ENCODE data around the gene MAP4K3. TPM values are rescaled to one million over a fixed set of nuclear protein-coding genes. Genes with fewer than 3 reads are reported as not detected.
A peak's percentile ranks its signal among the peaks of the same experiment; 100 is the strongest.

MAP4K3 gene
- total RNA-seq, 4 donors from 2014 or later = 49.4 to 89.0 (median 79.2) TPM

DNA sequence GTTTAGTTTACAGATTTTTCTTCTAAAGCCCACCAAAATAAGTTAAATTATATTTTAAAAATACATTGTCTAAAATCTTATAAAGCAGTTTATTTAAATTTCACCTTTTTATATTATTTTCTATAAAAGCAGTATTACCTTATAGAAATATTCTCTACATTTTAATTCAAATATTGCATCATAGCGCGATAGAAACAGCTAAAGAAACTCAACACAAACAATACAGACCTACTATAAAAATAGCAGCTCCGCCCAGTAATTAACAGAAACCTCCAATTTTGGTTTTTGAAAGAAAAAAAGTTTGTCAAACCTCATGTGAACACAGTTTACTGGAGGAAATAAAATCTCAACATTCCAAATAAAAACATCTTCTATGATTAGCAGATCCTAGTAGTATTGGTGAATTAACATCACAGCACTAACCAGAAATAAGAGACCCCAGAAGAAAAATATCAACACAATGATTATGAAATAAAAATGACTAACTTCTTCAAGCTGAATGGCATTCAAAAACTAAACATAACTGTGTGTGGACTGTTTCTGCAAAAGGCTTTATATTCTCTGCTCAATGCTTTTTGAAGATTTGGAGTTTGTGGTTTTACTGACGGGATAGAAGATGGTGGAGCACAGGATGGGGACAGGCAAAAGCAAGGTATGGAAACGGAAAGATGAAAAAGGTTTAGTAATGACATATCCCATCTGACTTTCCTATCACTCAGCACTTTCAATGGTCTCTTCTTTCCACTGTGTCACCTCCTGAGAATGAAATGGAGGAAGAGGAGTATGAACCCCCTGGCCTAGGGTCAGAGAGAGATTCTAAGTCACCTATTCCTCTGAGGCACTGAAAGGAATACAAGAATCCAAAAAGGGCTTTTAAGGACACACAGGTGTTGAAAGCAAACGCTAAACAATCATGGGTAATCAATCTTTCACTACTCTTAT, 17.5 kb downstream of the MAP4K3 start:
- Histone ChIP-seq H3K4me1 (peaks cover 0 to 82% (median 3%) of the 10 kb centered on the region in 3 donors), H3K4me3 (no peak overlapping the region), H3K27me3 (no peaks in the 10 kb centered on the region), H3K9me3 (no peaks in the 10 kb centered on the region), H3K36me3 (no peaks in the 10 kb centered on the region), H3K27ac (no peak overlapping the region)
- no peak for ATAC-seq
- TF ChIP-seq POLR2A (IDR thresholded peaks at IDR 0.05) (no peak), EP300 (IDR thresholded peaks at IDR 0.05) (no peak), POLR2AphosphoS5 (IDR thresholded peaks at IDR 0.05) (no peak)
- TF ChIP-seq, protein P1, sequence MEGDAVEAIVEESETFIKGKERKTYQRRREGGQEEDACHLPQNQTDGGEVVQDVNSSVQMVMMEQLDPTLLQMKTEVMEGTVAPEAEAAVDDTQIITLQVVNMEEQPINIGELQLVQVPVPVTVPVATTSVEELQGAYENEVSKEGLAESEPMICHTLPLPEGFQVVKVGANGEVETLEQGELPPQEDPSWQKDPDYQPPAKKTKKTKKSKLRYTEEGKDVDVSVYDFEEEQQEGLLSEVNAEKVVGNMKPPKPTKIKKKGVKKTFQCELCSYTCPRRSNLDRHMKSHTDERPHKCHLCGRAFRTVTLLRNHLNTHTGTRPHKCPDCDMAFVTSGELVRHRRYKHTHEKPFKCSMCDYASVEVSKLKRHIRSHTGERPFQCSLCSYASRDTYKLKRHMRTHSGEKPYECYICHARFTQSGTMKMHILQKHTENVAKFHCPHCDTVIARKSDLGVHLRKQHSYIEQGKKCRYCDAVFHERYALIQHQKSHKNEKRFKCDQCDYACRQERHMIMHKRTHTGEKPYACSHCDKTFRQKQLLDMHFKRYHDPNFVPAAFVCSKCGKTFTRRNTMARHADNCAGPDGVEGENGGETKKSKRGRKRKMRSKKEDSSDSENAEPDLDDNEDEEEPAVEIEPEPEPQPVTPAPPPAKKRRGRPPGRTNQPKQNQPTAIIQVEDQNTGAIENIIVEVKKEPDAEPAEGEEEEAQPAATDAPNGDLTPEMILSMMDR (IDR thresholded peaks at IDR 0.05) = no peak
- 87 to 89% methylated on average over 4 to 6 of the region's 6 CpGs for WGBS, 2 donors (ENCODE audit: low coverage in 1 of 2)

GRCh38 chr2:39418491-39418890, 18.6 kb downstream of the MAP4K3 start:
- H3K27ac ChIP-seq = no peak overlapping the region
- no peaks in the 10 kb centered on the region for H3K9me3 ChIP-seq
- H3K27me3 ChIP-seq = no peaks in the 10 kb centered on the region
- WGBS, 2 donors (ENCODE audit: low coverage in 1 of 2) = 80 to 88% methylated on average over 4 to 5 of the region's 5 CpGs
- H3K36me3 ChIP-seq = no peaks in the 10 kb centered on the region
- H3K4me1 ChIP-seq = peaks cover 3 to 86% (median 3%) of the 10 kb centered on the region in 3 donors
- no peak for ATAC-seq
- no peak overlapping the region for H3K4me3 ChIP-seq
- TF ChIP-seq POLR2AphosphoS5 (IDR thresholded peaks at IDR 0.05) (no peak), POLR2A (IDR thresholded peaks at IDR 0.05) (no peak), EP300 (IDR thresholded peaks at IDR 0.05) (no peak)
- TF ChIP-seq, protein P1 (IDR thresholded peaks at IDR 0.05) = no peak

- Histone ChIP-seq H3K27ac (no peak overlapping the region), H3K4me3 (no peak overlapping the region), H3K36me3 (no peaks in the 10 kb centered on the region), H3K27me3 (no peaks in the 10 kb centered on the region), H3K4me1 (peaks cover 5 to 93% (median 7%) of the 10 kb centered on the region in 3 donors), H3K9me3 (no peaks in the 10 kb centered on the region)
- no peak for ATAC-seq
- 30 to 50% methylated on average over 2 of the region's 2 CpGs for WGBS, 2 donors (ENCODE audit: low coverage in 1 of 2)
- TF ChIP-seq EP300 (IDR thresholded peaks at IDR 0.05) = no peak
These were observed 20.9 kb downstream of the MAP4K3 start for GRCh38 chr2:39416140-39416539.

- Histone ChIP-seq H3K9me3 (no peaks in the 10 kb centered on the region), H3K36me3 (no peaks in the 10 kb centered on the region), H3K4me1 (peaks cover 6 to 97% (median 8%) of the 10 kb centered on the region in 3 donors), H3K4me3 (no peak overlapping the region), H3K27me3 (no peaks in the 10 kb centered on the region), H3K27ac (no peak overlapping the region)
- no peak for ATAC-seq
- no peak for TF ChIP-seq EP300 (IDR thresholded peaks at IDR 0.05)
- WGBS, 2 donors (ENCODE audit: low coverage in 1 of 2) = 66 to 88% methylated on average over 4 of the region's 4 CpGs
These were observed 23.9 kb downstream of the MAP4K3 start for GRCh38 chr2:39413063-39413737.

DNA sequence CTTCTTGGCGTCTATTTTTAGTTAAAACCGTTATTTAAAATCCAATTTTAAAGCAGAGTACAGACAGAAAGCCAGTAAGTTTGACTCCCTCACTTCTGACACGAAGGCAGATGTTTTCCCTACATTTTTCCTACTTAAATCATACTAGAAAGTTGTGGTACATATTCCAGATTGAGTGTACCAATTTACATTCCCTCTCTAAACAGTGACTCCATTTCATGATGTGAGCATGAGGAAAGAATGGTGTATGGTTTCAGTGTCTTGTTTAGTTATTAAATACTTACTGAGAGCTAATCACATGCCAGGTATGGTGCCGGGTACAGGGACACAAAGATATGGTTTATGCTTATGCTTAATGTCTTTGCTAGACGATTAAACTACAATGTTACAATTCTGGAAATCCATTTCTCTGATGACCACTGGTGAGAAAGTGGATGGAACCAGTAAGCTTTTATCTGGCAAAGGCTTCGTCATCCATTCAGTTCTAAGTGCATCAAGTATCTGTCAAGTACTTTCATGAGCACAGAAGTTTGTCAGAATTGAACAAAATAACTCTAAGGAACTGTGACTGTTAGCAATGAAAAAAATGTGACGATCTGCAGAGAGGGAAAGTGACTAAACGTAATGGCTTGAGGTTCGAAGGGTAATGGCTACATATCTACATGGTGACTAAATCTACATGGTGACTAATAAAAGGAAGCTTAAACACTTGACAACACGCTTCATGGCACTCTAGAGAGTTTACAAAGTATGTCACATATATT, 25.7 kb downstream of the MAP4K3 start:
- peak overlapping the region in 1 of 4 donors; percentile 11 for H3K27ac ChIP-seq
- TF ChIP-seq POLR2A (IDR thresholded peaks at IDR 0.05) (no peak), POLR2AphosphoS5 (IDR thresholded peaks at IDR 0.05) (peak; percentile 48)
- ATAC-seq = no peak
- no peak overlapping the region for H3K4me3 ChIP-seq
- H3K9me3 ChIP-seq = no peaks in the 10 kb centered on the region
- 37 to 43% methylated on average over 10 of the region's 10 CpGs for WGBS, 2 donors (ENCODE audit: low coverage in 1 of 2)
- no peaks in the 10 kb centered on the region for H3K27me3 ChIP-seq
- no peaks in the 10 kb centered on the region for H3K36me3 ChIP-seq
- peaks cover 4 to 96% (median 8%) of the 10 kb centered on the region in 3 donors for H3K4me1 ChIP-seq
